GM23248 (cell line): ENCODE data around the gene TEX22.

Experiments used
- EZH2 ChIP-seq: fragments of 200-600 bp; sonication (generic); IDR thresholded peaks from 2 replicates; pipeline ENCODE4 v1.6.1; 2018; ENCODE audit warnings: antibody characterized with exemption, mild to moderate bottlenecking; ENCODE audit not compliant: insufficient read depth, poor library complexity, severe bottlenecking
- EZH2phosphoT487 ChIP-seq: fragments of 200-600 bp; sonication (generic); IDR thresholded peaks from 2 replicates; pipeline ENCODE4 v1.6.1; 2018; ENCODE audit warnings: antibody characterized with exemption, moderate library complexity, mild to moderate bottlenecking, low read depth; ENCODE audit not compliant: insufficient read depth

DNA sequence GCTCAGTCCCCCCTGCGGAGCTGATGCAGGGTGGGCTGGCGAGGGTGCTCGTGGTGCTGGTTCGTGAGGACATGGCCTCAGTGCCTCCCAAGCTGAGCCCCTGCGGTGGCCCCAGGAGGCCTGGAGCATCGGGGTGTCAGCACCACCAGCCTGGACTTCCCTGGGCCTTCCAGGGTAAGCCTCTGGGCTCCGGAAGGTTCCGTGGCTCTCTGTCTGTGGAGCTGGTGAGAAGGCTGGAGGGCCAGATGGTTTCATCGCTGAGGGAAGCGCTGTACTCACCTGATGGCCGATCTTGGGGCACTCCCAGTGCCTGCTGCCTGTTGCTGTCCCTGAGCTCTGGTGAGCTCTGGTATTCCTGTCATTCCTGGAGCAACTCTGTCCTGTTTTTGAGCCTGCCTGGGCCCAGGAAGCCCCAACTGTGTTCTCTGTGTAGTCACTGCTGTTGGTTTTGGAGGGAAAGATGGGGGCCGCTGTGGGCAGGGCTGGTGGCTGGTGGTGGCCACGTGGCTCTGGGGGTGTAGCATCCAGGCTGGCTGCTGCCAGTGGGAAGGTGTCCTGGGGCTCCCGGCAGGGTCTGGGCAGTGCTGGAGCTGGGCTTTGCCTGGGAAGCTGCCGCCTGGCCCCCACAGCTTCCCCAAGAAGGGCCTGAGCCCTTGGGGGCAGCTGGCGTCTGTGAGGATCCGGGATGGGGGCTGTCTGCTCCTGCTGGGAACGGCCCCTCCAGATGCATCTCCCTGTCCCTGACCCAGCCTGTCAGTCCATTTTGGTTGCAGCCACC lies 39.6 kb downstream of the TEX22 start:
- TF ChIP-seq EZH2 (no peak), EZH2phosphoT487 (no peak)
